HG03432 (cell line): ENCODE measurements around the gene ELK3.
A peak's percentile ranks its signal among the peaks of the same experiment; 100 is the strongest.

ENCODE experiments used
- ATAC-seq: cut with Tn5 transposase; IDR thresholded peaks from one replicate; pipeline ENCODE4 v1.9.1; 2021; ENCODE audit warnings: mild to moderate bottlenecking, moderate library complexity; ENCODE audit not compliant: unreplicated experiment

Gene ELK3

GRCh38 chr12:96193725-96194575 is at the start of gene ELK3:
Gene ELK3 (plus strand): TSS chr12:96194375.
- peak; percentile 49 for ATAC-seq

- ATAC-seq: no peak
Measured at GRCh38 chr12:96146747-96147146, 47.4 kb upstream of the ELK3 start.

DNA sequence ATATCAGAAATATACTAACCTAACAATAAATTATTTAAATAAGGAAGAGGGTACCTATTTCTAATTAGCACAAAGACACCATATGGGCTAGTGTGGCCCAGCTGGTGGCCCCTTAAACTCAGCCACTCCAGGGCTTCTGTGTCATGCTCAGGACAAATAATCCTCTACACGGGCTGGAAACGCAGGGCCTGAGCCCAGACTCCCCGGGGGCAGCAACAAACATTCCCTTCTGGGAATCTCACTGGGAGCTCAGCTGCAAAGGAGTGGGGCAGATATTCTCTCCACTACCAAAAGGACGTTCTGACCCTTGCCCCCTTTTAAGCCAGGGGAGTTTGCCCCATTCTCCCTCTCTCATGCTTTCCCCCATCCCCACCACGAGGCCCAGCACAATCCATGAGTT is 43.7 kb upstream of the ELK3 start:
- ATAC-seq: no peak

DNA sequence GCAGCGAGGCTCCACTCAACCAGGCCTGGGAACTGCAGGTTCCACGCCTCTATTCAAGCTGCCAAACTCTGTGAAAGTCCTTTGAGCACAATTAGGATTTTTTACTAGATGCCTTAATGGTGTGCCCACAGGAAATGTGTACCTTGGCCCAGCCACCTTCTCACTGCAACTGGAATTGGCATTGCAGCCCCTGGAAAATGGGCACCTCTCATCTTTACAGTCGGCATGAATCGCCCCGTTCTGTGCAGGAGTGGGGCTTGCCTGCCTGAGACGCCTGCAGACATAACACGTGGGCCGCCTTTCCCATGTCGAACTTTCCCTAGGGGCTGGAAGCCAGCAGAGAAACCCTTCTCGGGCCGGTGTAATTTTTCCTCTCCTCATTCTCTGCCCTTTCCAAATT is 42.0 kb upstream of the ELK3 start:
- no peak for ATAC-seq

GRCh38 chr12:96153131-96153725 is 40.9 kb upstream of the ELK3 start:
- no peak for ATAC-seq

GRCh38 chr12:96155181-96155580 is 39.0 kb upstream of the ELK3 start:
- no peak for ATAC-seq

GRCh38 chr12:96155781-96156180 is 38.4 kb upstream of the ELK3 start:
- no peak for ATAC-seq

GRCh38 chr12:96156211-96156610 is 38.0 kb upstream of the ELK3 start:
- no peak for ATAC-seq

DNA sequence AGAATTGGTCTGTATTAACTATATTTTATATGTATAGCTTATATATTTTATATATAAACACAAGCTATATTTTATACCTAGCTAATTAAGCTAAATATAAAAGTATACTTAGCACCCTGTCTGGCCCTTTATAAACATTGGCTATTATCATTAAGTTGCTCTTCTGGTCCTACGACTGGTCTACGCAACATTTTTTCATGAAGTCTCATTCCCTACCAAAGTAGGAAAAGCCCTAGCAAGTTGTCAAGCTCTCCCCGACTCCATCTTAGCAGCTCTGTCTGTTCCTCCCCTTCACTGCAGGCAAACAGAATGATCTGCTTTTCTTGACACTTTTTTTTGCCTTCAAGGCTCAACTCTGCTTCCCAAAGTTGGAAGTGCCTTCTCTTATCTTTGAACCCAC is 36.7 kb upstream of the ELK3 start:
- ATAC-seq: no peak

DNA sequence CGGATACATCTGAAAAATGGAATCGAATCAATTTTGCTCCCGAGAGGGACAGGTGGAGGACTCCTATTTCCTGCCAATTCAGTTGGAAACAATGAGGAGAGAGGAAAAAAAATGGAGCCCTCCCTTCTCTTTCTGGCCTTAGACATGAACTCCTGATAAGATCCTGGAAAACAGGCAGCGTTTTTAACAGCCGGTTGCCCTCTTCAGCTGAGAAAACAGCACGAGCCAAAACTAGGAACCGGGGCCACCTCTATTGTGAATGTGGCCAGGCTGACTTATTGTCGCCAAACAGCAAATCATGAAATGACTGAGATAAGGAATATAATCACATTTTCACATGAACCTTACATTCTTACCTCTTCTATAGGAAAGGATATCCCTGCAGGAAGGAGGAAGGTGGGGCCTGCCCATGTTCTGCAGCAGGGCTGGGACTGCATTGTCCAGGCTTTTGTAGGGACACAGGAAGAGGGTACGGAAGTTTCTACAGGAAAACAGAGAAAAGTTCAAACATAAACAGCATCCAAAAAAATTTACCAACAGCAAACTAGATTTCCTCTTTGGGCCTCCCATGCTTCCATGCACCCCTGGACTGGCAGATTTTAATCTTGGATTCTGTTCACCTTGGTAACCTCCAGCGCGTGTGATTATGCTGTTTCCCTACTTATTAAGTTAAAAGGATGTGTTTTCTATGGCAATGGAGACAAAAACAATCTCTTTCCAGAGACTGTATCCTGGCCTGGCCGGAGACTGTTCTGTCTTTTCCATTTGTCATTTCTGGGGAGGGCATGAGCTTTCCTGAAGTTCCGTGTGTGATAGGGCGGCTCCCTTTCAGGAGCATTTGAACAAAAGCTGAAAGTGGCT is 29.0 kb upstream of the ELK3 start:
- ATAC-seq: no peak

DNA sequence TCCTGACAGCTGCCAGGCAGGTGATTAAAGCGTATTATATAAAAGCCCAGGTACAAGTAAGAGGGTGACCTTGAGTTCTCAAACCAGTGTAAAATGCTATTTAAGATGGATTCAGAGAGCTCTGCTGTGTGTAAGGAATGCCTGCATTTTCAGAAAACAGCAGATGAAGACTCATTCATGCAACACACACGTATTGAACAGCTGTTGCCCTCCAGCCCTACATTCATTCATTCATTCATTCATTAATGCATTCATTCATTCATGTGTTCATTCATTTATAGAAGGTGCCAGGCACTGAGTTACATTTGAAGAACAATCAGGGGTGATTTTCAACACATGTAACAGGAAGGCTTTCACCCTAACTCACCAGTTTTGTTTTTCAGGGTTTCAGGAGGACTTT is 27.4 kb upstream of the ELK3 start:
- no peak for ATAC-seq

DNA sequence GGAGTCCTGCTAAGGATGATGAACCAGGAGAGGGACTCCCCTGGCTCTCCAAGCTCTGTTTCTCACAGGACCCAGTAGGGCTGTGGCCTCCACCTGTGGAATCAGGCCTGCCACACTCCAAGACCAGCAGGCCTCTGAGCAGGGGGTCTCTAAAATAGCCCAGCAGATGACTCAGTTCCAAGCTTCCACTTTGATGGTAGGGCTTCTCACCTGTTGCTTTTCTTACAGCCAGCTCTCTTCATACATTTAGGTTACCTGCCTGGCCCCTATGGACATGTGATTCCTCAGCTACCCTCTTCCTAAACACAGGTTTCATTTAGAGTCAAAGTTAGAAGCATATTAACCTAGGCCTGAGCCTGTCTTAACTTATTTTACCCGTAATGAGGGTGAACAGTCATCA is 26.7 kb upstream of the ELK3 start:
- ATAC-seq: no peak

GRCh38 chr12:96170328-96170727 is 23.8 kb upstream of the ELK3 start:
- ATAC-seq: no peak

DNA sequence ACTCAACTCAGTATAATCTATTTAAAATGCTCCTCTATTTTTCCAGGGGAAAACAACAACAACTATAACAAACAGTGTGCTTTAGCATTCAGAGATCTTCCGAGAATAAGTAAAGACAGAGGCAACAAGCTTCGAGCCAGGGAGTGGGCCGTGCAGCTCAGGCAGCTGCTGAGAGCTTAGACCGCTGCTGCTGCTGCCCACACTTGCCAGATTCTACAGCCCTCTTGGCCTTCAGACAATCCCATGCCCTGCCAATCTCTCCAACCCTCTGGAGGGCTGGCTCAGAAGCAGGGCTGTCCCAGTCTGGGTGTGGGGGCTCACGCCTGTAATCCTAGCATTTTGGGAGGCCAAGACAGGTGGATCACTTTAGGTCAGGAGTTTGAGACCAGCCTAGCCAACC is 23.4 kb upstream of the ELK3 start:
- ATAC-seq: no peak

- ATAC-seq: no peak
Measured at GRCh38 chr12:96171905-96172304, 22.3 kb upstream of the ELK3 start.

DNA sequence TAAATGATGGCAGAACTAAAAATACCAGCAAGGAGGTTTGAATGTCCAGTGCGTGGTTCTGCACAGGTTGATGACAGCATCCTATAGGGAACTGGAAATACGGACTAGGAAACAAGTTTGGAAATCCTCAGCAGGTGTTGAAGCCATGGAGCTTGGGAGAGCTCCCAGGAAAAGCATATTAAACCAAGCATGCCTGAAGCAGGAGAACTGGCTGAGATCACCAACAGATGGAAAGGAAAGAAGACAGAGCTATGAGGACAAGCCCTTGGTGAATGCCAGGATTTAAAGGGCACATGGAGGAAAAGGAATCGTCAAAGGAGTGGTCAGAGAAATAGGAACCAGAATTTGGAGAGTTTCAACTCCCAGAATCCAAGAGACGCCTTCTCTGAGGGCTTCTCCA is 21.2 kb upstream of the ELK3 start:
- ATAC-seq: no peak

GRCh38 chr12:96176575-96176974 is 17.6 kb upstream of the ELK3 start:
- ATAC-seq: no peak

DNA sequence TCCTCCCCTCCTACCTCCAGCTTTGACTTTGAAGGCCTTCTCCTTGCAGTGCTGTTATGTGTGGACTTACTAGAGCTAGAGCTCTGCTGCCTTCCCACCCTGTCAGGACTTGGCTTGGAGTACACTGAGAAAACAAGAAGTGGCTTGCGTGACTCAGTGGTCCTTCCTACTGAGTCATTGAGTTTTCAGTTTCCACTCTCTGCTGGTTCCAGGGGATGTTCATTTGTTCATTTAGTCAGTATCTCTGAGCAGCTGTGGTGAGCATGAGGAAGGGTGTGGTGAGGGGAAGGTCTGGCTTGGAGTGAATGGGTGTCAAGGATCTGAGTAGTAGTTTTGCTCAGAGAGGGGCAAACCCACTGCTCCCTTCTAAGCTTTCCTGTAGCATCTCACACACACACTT is 17.2 kb upstream of the ELK3 start:
- peak; percentile 93 for ATAC-seq

DNA sequence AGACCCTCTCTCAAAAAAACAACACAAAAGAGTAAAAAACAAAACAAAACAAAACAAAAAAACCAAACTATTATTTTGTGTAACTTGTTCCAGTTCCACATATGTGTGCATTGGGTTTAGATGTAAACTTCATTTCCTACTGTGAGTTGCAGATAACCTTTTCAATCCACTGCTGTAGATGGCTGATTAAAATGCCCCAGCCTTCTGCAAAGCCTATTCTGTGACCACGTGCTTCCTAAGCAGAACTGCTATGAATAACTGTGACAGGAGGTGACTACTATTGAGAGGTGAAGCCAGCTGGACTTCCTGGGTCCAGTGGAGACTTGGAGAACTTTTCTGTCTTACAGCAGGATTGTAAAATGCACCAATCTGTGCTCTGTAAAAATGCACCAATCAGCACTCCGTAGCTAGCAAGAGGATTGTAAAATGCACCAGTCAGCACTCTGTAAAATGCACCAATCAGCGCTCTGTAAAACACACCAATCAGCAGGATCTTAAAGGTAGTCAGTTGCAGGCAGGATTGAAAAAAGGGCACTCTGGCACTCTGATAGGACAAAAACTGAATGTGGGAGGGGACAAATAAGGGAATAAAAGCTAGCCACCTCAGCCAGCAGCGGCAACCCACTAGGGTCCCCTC is 10.3 kb upstream of the ELK3 start:
- no peak for ATAC-seq

DNA sequence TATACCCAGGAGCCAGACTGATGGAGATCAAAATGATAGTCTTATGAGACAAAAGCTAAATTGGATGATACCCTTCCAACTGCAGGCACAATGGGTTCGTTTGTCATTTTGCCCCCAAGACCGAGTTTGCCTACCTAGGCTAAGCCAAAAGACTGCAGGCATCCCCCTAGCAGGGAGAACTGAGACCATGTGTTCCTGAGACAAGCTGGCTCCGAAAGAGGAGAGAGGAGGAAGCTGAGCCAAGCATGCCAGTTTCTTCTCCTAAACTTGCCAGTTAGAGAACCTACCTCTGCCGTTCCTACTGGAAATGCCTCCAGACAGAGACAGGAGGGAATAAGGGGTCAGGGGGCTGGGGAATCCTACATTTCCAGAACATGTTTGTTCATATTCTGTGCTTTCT is 8.3 kb upstream of the ELK3 start:
- ATAC-seq: no peak

DNA sequence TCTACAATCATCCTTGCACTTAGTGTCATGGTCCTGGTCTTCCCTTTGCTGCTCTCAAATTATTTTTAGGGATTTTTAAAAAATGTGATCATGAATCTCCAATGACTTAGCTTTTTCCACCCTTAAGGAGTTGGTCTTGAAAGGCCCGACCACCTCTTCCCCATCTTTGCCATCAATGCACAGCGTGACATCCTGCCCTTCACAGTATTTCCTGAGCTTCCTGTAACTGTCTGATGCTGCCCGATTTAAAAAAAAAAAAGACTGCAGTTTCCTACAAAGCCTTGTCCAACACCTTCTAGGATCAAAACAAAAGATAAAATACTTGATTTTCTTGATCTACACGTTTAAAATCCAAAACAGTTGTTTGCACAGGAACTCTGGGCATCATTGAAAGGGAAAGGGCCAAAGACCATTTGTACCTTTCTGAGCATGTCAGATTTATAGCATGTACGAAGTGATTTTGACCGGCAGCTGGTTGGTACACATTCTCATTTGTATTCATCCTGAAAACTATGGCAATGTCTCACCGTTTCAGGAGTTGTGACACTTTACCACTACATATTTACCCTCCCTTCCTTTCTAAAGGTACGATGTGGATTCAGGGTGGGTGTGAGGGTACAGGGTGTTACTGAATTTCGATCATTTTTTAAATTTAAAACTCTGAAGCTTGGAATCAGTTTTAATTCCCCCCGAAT is 7.4 kb upstream of the ELK3 start:
- no peak for ATAC-seq
